ENCODE measurements around the gene ATXN3.
"Not testable (repeated sequence)": the region's sequence is repeated elsewhere in the genome, so short reads cannot be mapped to it uniquely, and the experiment has no call there.

Gene ATXN3

GRCh38 chr14:92058006-92058917 is 48.1 kb downstream of the ATXN3 start:
- DNase-seq: no peak

- no peak for DNase-seq
Measured at GRCh38 chr14:92049781-92050180, 56.6 kb downstream of the ATXN3 start.

GRCh38 chr14:92049221-92049620 is 57.2 kb downstream of the ATXN3 start:
- DNase-seq: not testable (repeated sequence)

GRCh38 chr14:92045904-92046303 is 60.5 kb downstream of the ATXN3 start:
- not testable (repeated sequence) for DNase-seq

- DNase-seq: not testable (repeated sequence)
Measured at GRCh38 chr14:92041766-92042165, 64.6 kb downstream of the ATXN3 start.

GRCh38 chr14:92041203-92041602 is 65.2 kb downstream of the ATXN3 start:
- no peak for DNase-seq

- DNase-seq: peak; percentile 84
Measured at GRCh38 chr14:92040431-92041051, 65.8 kb downstream of the ATXN3 start.

GRCh38 chr14:92039719-92040430 is 66.5 kb downstream of the ATXN3 start, which contains the start of gene TRIP11:
TSS of gene TRIP11 (minus strand) at chr14:92040059. CDS start at chr14:92039685, 374 bp downstream.
- peak; percentile 94 for DNase-seq

GRCh38 chr14:92039063-92039718 is 67.2 kb downstream of the ATXN3 start:
- DNase-seq: peak; percentile 80

GRCh38 chr14:92037989-92038388 is 68.4 kb downstream of the ATXN3 start:
- DNase-seq: no peak

GRCh38 chr14:92035890-92036289 is 70.5 kb downstream of the ATXN3 start:
- DNase-seq: peak; percentile 96

GRCh38 chr14:92033906-92034687 is 72.3 kb downstream of the ATXN3 start:
- DNase-seq: no peak

- DNase-seq: no peak
Measured at GRCh38 chr14:92033433-92033832, 72.9 kb downstream of the ATXN3 start.

GRCh38 chr14:92026548-92027190 is 79.7 kb downstream of the ATXN3 start:
- no peak for DNase-seq

GRCh38 chr14:92022036-92022435 is 84.3 kb downstream of the ATXN3 start:
- no peak for DNase-seq

- DNase-seq: no peak
Measured at GRCh38 chr14:92021523-92021922, 84.9 kb downstream of the ATXN3 start.

GRCh38 chr14:92014040-92014439 is 92.3 kb downstream of the ATXN3 start:
- no peak for DNase-seq

GRCh38 chr14:92012121-92012748 is 94.1 kb downstream of the ATXN3 start:
- no peak for DNase-seq

- no peak for DNase-seq
Measured at GRCh38 chr14:92010644-92011043, 95.7 kb downstream of the ATXN3 start.

GRCh38 chr14:92009604-92010003 is 96.8 kb downstream of the ATXN3 start:
- DNase-seq: no peak
